Transverse colon (tissue), 4 donors: ENCODE measurements around the gene AP2S1.

Experiments
- POLR2AphosphoS5 ChIP-seq, 3 donors: sonication (generic); formaldehyde crosslinking; IDR thresholded peaks; one replicate each; pipeline ENCODE4 v1.6.1; 2016; ENCODE audit warnings: antibody characterized with exemption in 3 of 3
- TF ChIP-seq, protein P1 (sequence below), 5 experiments: fragments of 200-600 bp in 3 of 5; fragments of 450-650 bp in 2 of 5; sonication (generic) in 3 of 5; IDR thresholded peaks; 1 replicate in 2 of 5; 2 replicates in 3 of 5; pipeline ENCODE4 v1.5.1; 2016 to 2017; ENCODE audit warnings: antibody characterized with exemption in 5 of 5, inconsistent platforms in 3 of 5, mild to moderate bottlenecking in 2 of 5, moderate library complexity in 1 of 5

DNA sequence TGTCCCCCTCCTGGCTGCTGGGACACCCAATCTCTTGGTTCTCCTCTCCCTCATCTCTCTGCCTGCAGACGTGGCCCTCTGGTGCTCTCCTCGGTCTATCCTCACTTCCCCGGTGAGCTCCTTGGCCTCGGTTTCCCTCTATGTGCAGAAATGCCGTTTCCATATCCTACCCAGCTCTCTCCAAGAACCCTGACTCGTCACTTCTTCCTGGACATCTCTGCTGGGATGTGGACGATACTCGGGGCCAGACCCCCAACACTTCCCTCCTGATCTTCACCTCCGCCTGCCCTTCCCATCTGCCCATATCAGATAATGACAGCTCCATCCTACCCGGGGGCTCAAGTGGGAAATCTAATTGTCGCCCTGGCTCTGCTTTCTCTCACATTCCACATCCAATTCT, 7.9 kb downstream of the AP2S1 start:
- no peak for TF ChIP-seq POLR2AphosphoS5 (IDR thresholded peaks at IDR 0.05)
- TF ChIP-seq, protein P1, sequence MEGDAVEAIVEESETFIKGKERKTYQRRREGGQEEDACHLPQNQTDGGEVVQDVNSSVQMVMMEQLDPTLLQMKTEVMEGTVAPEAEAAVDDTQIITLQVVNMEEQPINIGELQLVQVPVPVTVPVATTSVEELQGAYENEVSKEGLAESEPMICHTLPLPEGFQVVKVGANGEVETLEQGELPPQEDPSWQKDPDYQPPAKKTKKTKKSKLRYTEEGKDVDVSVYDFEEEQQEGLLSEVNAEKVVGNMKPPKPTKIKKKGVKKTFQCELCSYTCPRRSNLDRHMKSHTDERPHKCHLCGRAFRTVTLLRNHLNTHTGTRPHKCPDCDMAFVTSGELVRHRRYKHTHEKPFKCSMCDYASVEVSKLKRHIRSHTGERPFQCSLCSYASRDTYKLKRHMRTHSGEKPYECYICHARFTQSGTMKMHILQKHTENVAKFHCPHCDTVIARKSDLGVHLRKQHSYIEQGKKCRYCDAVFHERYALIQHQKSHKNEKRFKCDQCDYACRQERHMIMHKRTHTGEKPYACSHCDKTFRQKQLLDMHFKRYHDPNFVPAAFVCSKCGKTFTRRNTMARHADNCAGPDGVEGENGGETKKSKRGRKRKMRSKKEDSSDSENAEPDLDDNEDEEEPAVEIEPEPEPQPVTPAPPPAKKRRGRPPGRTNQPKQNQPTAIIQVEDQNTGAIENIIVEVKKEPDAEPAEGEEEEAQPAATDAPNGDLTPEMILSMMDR (IDR thresholded peaks at IDR 0.05) = no peak
